ENCODE data around the gene FXYD4. TPM values are rescaled to one million over a fixed set of nuclear protein-coding genes. Genes with fewer than 3 reads are reported as not detected.

FXYD4 gene
- not detected for total RNA-seq (2021; fragmentation: NEBNext Ultra II Directional; extraction: Animal tissue kit (Norgen Biotek cat#: 25700))
- long read RNA-seq: 0 reads

GRCh38 chr10:43371418-43371817, at the start of gene FXYD4:
FXYD4 (plus strand) TSS chr10:43371636; CDS start chr10:43373747, 2,111 bp downstream.
- H3K27me3 Mint-ChIP-seq (ENCODE audit: insufficient read depth): peaks cover 13% of the 10 kb centered on the region
- H3K36me3 Mint-ChIP-seq (ENCODE audit: low read depth): no peaks in the 10 kb centered on the region
- H3K4me1 Mint-ChIP-seq (ENCODE audit: low read depth): no peaks in the 10 kb centered on the region
- H3K27ac Mint-ChIP-seq: no peak within 1 kb of the TSS
- TF ChIP-seq CTCF (IDR thresholded peaks at IDR 0.05): no peak
- no peak within 1 kb of the TSS for H3K4me3 Mint-ChIP-seq
- no peaks in the 10 kb centered on the region for H3K9me3 Mint-ChIP-seq
- DNase-seq: no peak

GRCh38 chr10:43322331-43322730, 49.1 kb upstream of the FXYD4 start:
- H3K27ac Mint-ChIP-seq: no peak overlapping the region
- H3K4me1 Mint-ChIP-seq (ENCODE audit: low read depth): no peaks in the 10 kb centered on the region; the same call in 1 of the 2 replicates
- H3K9me3 Mint-ChIP-seq: no peaks in the 10 kb centered on the region
- no peak for TF ChIP-seq CTCF (IDR thresholded peaks at IDR 0.05)
- no peaks in the 10 kb centered on the region for H3K36me3 Mint-ChIP-seq (ENCODE audit: low read depth)
- DNase-seq: no peak
- no peak overlapping the region; the same call in 1 of the 2 replicates for H3K4me3 Mint-ChIP-seq
- peaks cover 63% of the 10 kb centered on the region for H3K27me3 Mint-ChIP-seq (ENCODE audit: insufficient read depth)

GRCh38 chr10:43322769-43323168, 48.7 kb upstream of the FXYD4 start:
- no peak overlapping the region for H3K27ac Mint-ChIP-seq
- H3K4me1 Mint-ChIP-seq (ENCODE audit: low read depth): no peaks in the 10 kb centered on the region; the same call in 1 of the 2 replicates
- TF ChIP-seq CTCF (IDR thresholded peaks at IDR 0.05): no peak
- H3K36me3 Mint-ChIP-seq (ENCODE audit: low read depth): no peaks in the 10 kb centered on the region
- peaks cover 59% of the 10 kb centered on the region for H3K27me3 Mint-ChIP-seq (ENCODE audit: insufficient read depth)
- no peaks in the 10 kb centered on the region for H3K9me3 Mint-ChIP-seq
- H3K4me3 Mint-ChIP-seq: no peak overlapping the region
- peak; percentile 23 for DNase-seq

GRCh38 chr10:43323245-43323644, 48.2 kb upstream of the FXYD4 start:
- no peaks in the 10 kb centered on the region for H3K36me3 Mint-ChIP-seq (ENCODE audit: low read depth)
- no peaks in the 10 kb centered on the region for H3K9me3 Mint-ChIP-seq
- H3K27me3 Mint-ChIP-seq (ENCODE audit: insufficient read depth): peaks cover 55% of the 10 kb centered on the region
- no peak for TF ChIP-seq CTCF (IDR thresholded peaks at IDR 0.05)
- H3K27ac Mint-ChIP-seq: no peak overlapping the region
- DNase-seq: no peak
- no peaks in the 10 kb centered on the region; the same call in 1 of the 2 replicates for H3K4me1 Mint-ChIP-seq (ENCODE audit: low read depth)
- H3K4me3 Mint-ChIP-seq: no peak overlapping the region

GRCh38 chr10:43324876-43325275, 46.6 kb upstream of the FXYD4 start:
- peaks cover 46% of the 10 kb centered on the region for H3K27me3 Mint-ChIP-seq (ENCODE audit: insufficient read depth)
- no peaks in the 10 kb centered on the region for H3K36me3 Mint-ChIP-seq (ENCODE audit: low read depth)
- H3K9me3 Mint-ChIP-seq: no peaks in the 10 kb centered on the region
- H3K27ac Mint-ChIP-seq: no peak overlapping the region
- no peaks in the 10 kb centered on the region; the same call in 1 of the 2 replicates for H3K4me1 Mint-ChIP-seq (ENCODE audit: low read depth)
- TF ChIP-seq CTCF (IDR thresholded peaks at IDR 0.05): no peak
- no peak for DNase-seq
- H3K4me3 Mint-ChIP-seq: no peak overlapping the region

- Mint-ChIP-seq H3K36me3 (ENCODE audit: low read depth) (no peaks in the 10 kb centered on the region), H3K27ac (no peak overlapping the region), H3K4me3 (no peak overlapping the region), H3K4me1 (ENCODE audit: low read depth) (no peaks in the 10 kb centered on the region; the same call in 1 of the 2 replicates), H3K27me3 (ENCODE audit: insufficient read depth) (peaks cover 34% of the 10 kb centered on the region), H3K9me3 (no peaks in the 10 kb centered on the region)
- TF ChIP-seq CTCF (IDR thresholded peaks at IDR 0.05): no peak
- no peak for DNase-seq
Observed at GRCh38 chr10:43327171-43327570, 44.3 kb upstream of the FXYD4 start.
